SK-N-SH (cell line): ENCODE results near the gene GABRQ. TPM values are rescaled to one million over a fixed set of nuclear protein-coding genes. Genes with fewer than 3 reads are reported as not detected.

ENCODE experiments used
- CTCF ChIA-PET: fragments of 300-600, 350-600 bp; formaldehyde crosslinking; extraction: SDS; loops from one replicate; lab custom pipeline; 2021; lab: Yijun Ruan, JAX
- POLR2A ChIA-PET: fragments of 350-600 bp; sonication (Branson Sonifier 250); formaldehyde crosslinking; extraction: SDS; loops from one replicate; lab custom pipeline; 2020; ENCODE audit warnings: antibody characterized with exemption, inconsistent platforms; lab: Yijun Ruan, JAX
- DNase-seq: peaks from one replicate; pipeline ENCODE4 v3.0.0; 2012
- H2AFZ ChIP-seq: fragments of 200-600 bp; sonication (generic); 2 replicates; pipeline ENCODE4 v1.8.1; 2016; ENCODE audit warnings: antibody characterized with exemption, mild to moderate bottlenecking, low read depth
- H3F3A ChIP-seq: fragments of 200-600 bp; sonication (generic); replicated peaks from 2 replicates; pipeline ENCODE3; 2016; ENCODE audit warnings: antibody characterized with exemption, mild to moderate bottlenecking; ENCODE audit not compliant: insufficient read depth
- H3K27ac ChIP-seq, 2 experiments: fragments of 200-500 bp in 1 of 2; fragments of 200-600 bp in 1 of 2; sonication (Bioruptor generic) in 1 of 2; sonication (generic), shearing (Covaris generic) in 1 of 2; 2 replicates each; pipeline versions ENCODE4 v1.5.1 to v1.6.1; 2014 to 2016; ENCODE audit warnings: low read depth in 2 of 2, inconsistent platforms in 1 of 2, low read length in 1 of 2, mild to moderate bottlenecking in 1 of 2, mixed read lengths in 1 of 2
- H3K27me3 ChIP-seq: fragments of 200-600 bp; sonication (generic), shearing (Covaris generic); 2 replicates; pipeline ENCODE4 v1.6.1; 2016; ENCODE audit warnings: mixed run types; ENCODE audit not compliant: insufficient read depth
- H3K36me3 ChIP-seq, 2 experiments: fragments of 200-500 bp in 1 of 2; fragments of 200-600 bp in 1 of 2; sonication (Bioruptor generic) in 1 of 2; sonication (generic) in 1 of 2; replicated peaks in 1 of 2; 2 replicates each; pipeline versions ENCODE3 to v1.5.1; 2014 to 2016; ENCODE audit warnings: low read length in 1 of 2, mild to moderate bottlenecking in 1 of 2; ENCODE audit not compliant: insufficient read depth in 2 of 2, control insufficient read depth in 1 of 2
- H3K4me1 ChIP-seq, 2 experiments: fragments of 200-500 bp in 1 of 2; fragments of 200-600 bp in 1 of 2; sonication (Bioruptor generic) in 1 of 2; sonication (generic), shearing (Covaris generic) in 1 of 2; 2 replicates each; pipeline versions ENCODE4 v1.5.1 to v1.6.1; 2014 to 2016; ENCODE audit warnings: low read depth in 1 of 2, low read length in 1 of 2, mixed run types in 1 of 2; ENCODE audit not compliant: insufficient read depth in 2 of 2, control insufficient read depth in 1 of 2
- H3K4me2 ChIP-seq: fragments of 200-600 bp; sonication (generic), shearing (Covaris generic); 2 replicates; pipeline ENCODE4 v1.6.1; 2017; ENCODE audit warnings: mixed run types
- H3K4me3 ChIP-seq, 2 experiments: fragments of 200-500 bp in 1 of 2; fragments of 200-600 bp in 1 of 2; sonication (Bioruptor generic) in 1 of 2; sonication (generic), shearing (Covaris generic) in 1 of 2; 2 replicates each; pipeline versions ENCODE4 v1.5.1 to v1.8.1; 2014 to 2016; ENCODE audit warnings: low read depth in 2 of 2, inconsistent platforms in 1 of 2, low read length in 1 of 2, mild to moderate bottlenecking in 1 of 2, mixed read lengths in 1 of 2, moderate library complexity in 1 of 2
- H3K79me2 ChIP-seq: fragments of 200-600 bp; sonication (generic); 2 replicates; pipeline ENCODE4 v1.8.1; 2017; ENCODE audit warnings: mild to moderate bottlenecking; ENCODE audit not compliant: insufficient read depth
- H3K9ac ChIP-seq: fragments of 200-600 bp; sonication (generic); 2 replicates; pipeline ENCODE4 v1.6.1; 2017; ENCODE audit warnings: mixed run types
- H3K9me2 ChIP-seq: fragments of 200-600 bp; sonication (generic); 2 replicates; pipeline ENCODE4 v1.6.1; 2017; ENCODE audit warnings: mixed run types
- H3K9me3 ChIP-seq: fragments of 200-600 bp; sonication (generic); 2 replicates; pipeline ENCODE4 v1.6.1; 2017; ENCODE audit warnings: mixed run types, mild to moderate bottlenecking, moderate library complexity
- H4K20me1 ChIP-seq: fragments of 200-600 bp; sonication (generic); 2 replicates; pipeline ENCODE4 v1.6.1; 2017; ENCODE audit warnings: mild to moderate bottlenecking, mixed run types; ENCODE audit not compliant: insufficient read depth
- CHD2 ChIP-seq: fragments of 150-350 bp; IDR thresholded peaks from 2 replicates; pipeline ENCODE4 v1.6.1; 2018; ENCODE audit warnings: low read length; ENCODE audit not compliant: partially characterized antibody
- CTCF ChIP-seq: fragments of 200-600 bp; sonication (generic); IDR thresholded peaks from 2 replicates; pipeline ENCODE4 v1.6.1; 2017; ENCODE audit warnings: antibody characterized with exemption, mild to moderate bottlenecking, moderate library complexity
- ELF1 ChIP-seq: IDR thresholded peaks from 2 replicates; pipeline ENCODE4 v1.4.0; 2012
- FOSL2 ChIP-seq: IDR thresholded peaks from 2 replicates; pipeline ENCODE4 v1.4.0; 2012; ENCODE audit warnings: low read depth, mild to moderate bottlenecking, moderate library complexity, borderline replicate concordance
- FOXM1 ChIP-seq: IDR thresholded peaks from 2 replicates; pipeline ENCODE4 v1.4.0; 2012; ENCODE audit warnings: low read depth, mild to moderate bottlenecking
- GABPA ChIP-seq: IDR thresholded peaks from 2 replicates; pipeline ENCODE4 v1.4.0; 2012; ENCODE audit warnings: low read depth, mild to moderate bottlenecking
- GATA2 ChIP-seq: sonication (generic); formaldehyde crosslinking; IDR thresholded peaks from 2 replicates; pipeline ENCODE4 v1.5.0; 2020; ENCODE audit warnings: mild to moderate bottlenecking, missing genetic modification reagents
- MAX ChIP-seq: IDR thresholded peaks from 2 replicates; pipeline ENCODE4 v1.4.0; 2012; ENCODE audit warnings: low read depth
- MEF2A ChIP-seq: IDR thresholded peaks from 2 replicates; pipeline ENCODE4 v1.4.0; 2012; ENCODE audit warnings: low read depth, borderline replicate concordance
- NRF1 ChIP-seq: IDR thresholded peaks from 2 replicates; pipeline ENCODE4 v1.6.1; 2012; ENCODE audit warnings: low read depth, mild to moderate bottlenecking, low read length
- PBX3 ChIP-seq: IDR thresholded peaks from 2 replicates; pipeline ENCODE4; 2012
- RCOR1 ChIP-seq: fragments of 150-350 bp; IDR thresholded peaks from 2 replicates; pipeline ENCODE4 v1.6.1; 2017; ENCODE audit warnings: antibody characterized with exemption, low read length
- REST ChIP-seq: IDR thresholded peaks from 2 replicates; pipeline ENCODE4 v1.6.1; 2012; ENCODE audit warnings: mild to moderate bottlenecking, low read depth, low read length, moderate library complexity
- RFX5 ChIP-seq: IDR thresholded peaks from 2 replicates; pipeline ENCODE4 v1.6.1; 2012; ENCODE audit warnings: mild to moderate bottlenecking, improper control_type of control experiment, low read length
- SIN3A ChIP-seq: IDR thresholded peaks from 2 replicates; pipeline ENCODE4 v1.6.1; 2012; ENCODE audit warnings: low read depth, mild to moderate bottlenecking, low read length, moderate library complexity, borderline replicate concordance
- TCF12 ChIP-seq: IDR thresholded peaks from 2 replicates; pipeline ENCODE4 v1.4.0; 2012
- ZBTB33 ChIP-seq: IDR thresholded peaks from 2 replicates; pipeline ENCODE4 v1.4.0; 2012; ENCODE audit warnings: low read depth, borderline replicate concordance
- WGBS: methylation state at CpG from one replicate; pipeline ENCODE4 v1.1.6; 2017; ENCODE audit warnings: low lambda C conversion rate; 5-methylcytosine and 5-hydroxymethylcytosine counted together
- polyA plus RNA-seq, 3 experiments: library from polyadenylated mRNA; depleted of rRNA; stranded (reverse); fragments of >200 nt; gene quantifications; 2 replicates each; pipeline ENCODE4 v1.2.3, GENCODE V29; 2012

The GABRQ gene
- polyA plus RNA-seq, 1 of the 3 experiments (the other 2 are of a cell fraction): 0.02 TPM

- CTCF ChIA-PET: no interaction called here
Observed at GRCh38 chrX:152638443-152638904, 779 bp downstream of the GABRQ start.

GRCh38 chrX:152639426-152639825 lies 1.7 kb downstream of the GABRQ start:
- Histone ChIP-seq H3K9ac (no peak overlapping the region), H3K4me3 (no peak overlapping the region), H4K20me1 (no peaks in the 10 kb centered on the region), H2AFZ (no peak overlapping the region), H3K27me3 (no peaks in the 10 kb centered on the region; the same call in 1 of the 2 replicates), H3K4me2 (no peak overlapping the region), H3K79me2 (no peaks in the 10 kb centered on the region), H3F3A (no peaks in the 10 kb centered on the region), H3K9me2 (no peaks in the 10 kb centered on the region), H3K9me3 (no peaks in the 10 kb centered on the region), H3K27ac (no peak overlapping the region), H3K4me1 (no peaks in the 10 kb centered on the region; a peak in 1 of 4 replicates), H3K36me3 (no peaks in the 10 kb centered on the region)
- 84% methylated on average over 7 of the region's 7 CpGs for WGBS
- ChIA-PET CTCF (interaction anchor here (0.9 to 5.1 kb wide), 4 partner anchors 9 to 180 kb away, joined by 3 to 78 read pairs (median 12); no protein-coding TSS in a partner anchor), POLR2A (no interaction called here)
- DNase-seq: no peak
- no peak for TF ChIP-seq NRF1
- TF ChIP-seq CHD2: no peak
- TF ChIP-seq ELF1: no peak
- no peak for TF ChIP-seq MEF2A
- no peak for TF ChIP-seq TCF12
- no peak for TF ChIP-seq GATA2 (CRISPR knock-in tag)
- no peak for TF ChIP-seq GABPA
- TF ChIP-seq REST: no peak
- TF ChIP-seq CTCF: no peak
- TF ChIP-seq RCOR1: no peak
- TF ChIP-seq SIN3A: no peak
- TF ChIP-seq PBX3: no peak
- TF ChIP-seq RFX5: no peak

More at GRCh38 chrX:152638443-152638904, 779 bp downstream of the GABRQ start:
- H3K4me2 ChIP-seq: no peak overlapping the region
- no peaks in the 10 kb centered on the region for H3K79me2 ChIP-seq
- no peaks in the 10 kb centered on the region for H4K20me1 ChIP-seq
- H3K9me2 ChIP-seq: no peaks in the 10 kb centered on the region
- no peak for DNase-seq
- H3F3A ChIP-seq: no peaks in the 10 kb centered on the region
- no peak overlapping the region for H3K9ac ChIP-seq
- 35% methylated on average over 5 of the region's 23 CpGs for WGBS
- H3K4me1 ChIP-seq: no peaks in the 10 kb centered on the region; a peak in 1 of 4 replicates
- no peaks in the 10 kb centered on the region; the same call in 1 of the 2 replicates for H3K27me3 ChIP-seq
- H3K4me3 ChIP-seq: no peak overlapping the region
- no peaks in the 10 kb centered on the region for H3K36me3 ChIP-seq
- no peak overlapping the region for H2AFZ ChIP-seq
- POLR2A ChIA-PET: no interaction called here
- H3K9me3 ChIP-seq: no peaks in the 10 kb centered on the region
- TF ChIP-seq NRF1 (no peak), ZBTB33 (no peak), FOXM1 (no peak), MAX (no peak), FOSL2 (no peak)
- no peak overlapping the region for H3K27ac ChIP-seq
